GOT3 (cell line): Measurements from ENCODE around the gene MYBL2.

Experiments
- DNase-seq: peaks from one replicate; lab custom pipeline; 2025; ENCODE audit warnings: mixed read lengths; lab: John Stamatoyannopoulos, UW

The MYBL2 gene

GRCh38 chr20:43723735-43724134 lies 56.8 kb downstream of the MYBL2 start:
- DNase-seq = no peak

- DNase-seq = no peak
Measured at GRCh38 chr20:43724383-43724782, 57.5 kb downstream of the MYBL2 start.

GRCh38 chr20:43725666-43726065 lies 58.8 kb downstream of the MYBL2 start:
- no peak for DNase-seq

- DNase-seq = no peak
Measured at GRCh38 chr20:43726333-43726732, 59.4 kb downstream of the MYBL2 start.

GRCh38 chr20:43726811-43727338 lies 60.0 kb downstream of the MYBL2 start, which contains the start of gene GTSF1L:
GTSF1L (minus strand) TSS chr20:43727002; CDS start chr20:43726694, 308 bp downstream.
- no peak for DNase-seq

DNA sequence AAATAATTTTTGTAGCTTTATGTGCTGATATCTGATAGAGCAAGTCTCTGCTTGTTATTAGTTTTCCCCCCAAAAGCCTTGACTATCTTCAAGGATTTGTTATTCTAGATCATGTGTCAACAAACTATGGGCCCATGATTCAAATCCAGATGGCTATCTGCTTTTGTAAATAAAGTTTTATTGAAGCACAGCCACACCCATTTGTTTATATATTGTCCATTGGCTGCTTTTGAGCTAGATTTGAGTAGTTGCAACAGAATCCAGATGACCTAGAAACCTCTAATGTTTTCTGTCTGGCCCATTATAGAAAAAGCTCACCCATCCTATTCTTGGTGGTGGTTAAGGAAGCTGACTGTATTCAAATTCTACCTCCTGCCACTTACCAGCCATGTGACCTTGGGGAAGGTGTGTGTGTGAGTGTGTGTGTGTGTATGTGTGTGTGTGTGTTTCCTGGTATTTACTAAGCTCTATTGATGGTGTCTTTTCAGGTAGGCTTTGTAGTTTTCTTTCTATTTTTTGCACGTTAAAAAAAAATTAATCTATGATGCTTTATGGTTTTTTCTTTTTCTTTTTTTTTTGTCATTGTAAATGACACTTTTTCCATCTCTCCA lies 61.2 kb downstream of the MYBL2 start:
- no peak for DNase-seq

- DNase-seq = no peak
Measured at GRCh38 chr20:43728686-43729255, 61.9 kb downstream of the MYBL2 start.

- no peak for DNase-seq
Measured at GRCh38 chr20:43731469-43731868, 64.6 kb downstream of the MYBL2 start.

DNA sequence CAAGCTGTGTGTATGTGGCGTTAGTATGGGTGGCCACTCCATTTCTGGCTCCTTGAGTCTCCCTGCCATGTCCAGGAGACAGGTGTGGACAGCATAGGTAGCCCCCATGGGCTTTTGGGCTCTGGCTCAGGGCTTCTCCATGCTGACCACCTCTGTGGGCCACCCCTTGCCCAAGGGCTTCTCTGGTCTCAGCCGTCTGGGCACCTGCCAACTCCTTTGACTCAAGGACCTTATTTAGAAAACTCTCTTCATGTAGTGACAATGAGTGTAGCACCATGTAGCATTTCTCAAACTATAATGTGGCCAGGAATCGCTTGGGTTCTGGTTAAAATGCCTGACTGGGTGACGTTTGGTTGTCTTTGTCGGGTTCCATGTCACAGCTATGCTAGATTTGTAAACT lies 65.0 kb downstream of the MYBL2 start:
- DNase-seq = no peak

DNA sequence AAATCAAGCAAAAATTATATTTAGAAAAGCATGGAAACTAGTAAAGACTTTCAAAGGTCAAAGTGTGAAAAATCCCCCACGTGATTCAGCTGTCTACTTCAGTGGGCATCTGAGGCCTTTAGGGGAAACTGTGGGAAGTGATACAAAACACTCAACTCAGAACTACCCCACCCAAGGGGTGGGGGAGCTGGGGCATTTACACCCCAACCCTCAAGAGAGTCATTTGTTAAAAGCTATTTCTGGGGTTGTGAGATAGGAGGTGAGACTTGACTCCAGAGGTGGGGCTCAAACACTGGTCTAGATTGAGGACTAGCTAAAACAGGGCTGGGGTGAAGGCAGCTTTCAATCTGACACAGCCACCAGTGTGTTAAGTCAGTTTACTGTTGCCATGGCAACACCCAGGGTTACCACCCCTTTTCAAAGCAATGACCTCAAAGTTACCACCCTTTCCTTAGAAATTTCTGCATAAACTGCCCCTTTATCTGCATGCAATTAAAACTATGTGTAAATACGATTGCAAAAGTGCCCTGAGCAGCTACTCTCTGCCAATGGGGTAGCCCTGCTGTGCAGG lies 69.8 kb downstream of the MYBL2 start:
- no peak for DNase-seq

DNA sequence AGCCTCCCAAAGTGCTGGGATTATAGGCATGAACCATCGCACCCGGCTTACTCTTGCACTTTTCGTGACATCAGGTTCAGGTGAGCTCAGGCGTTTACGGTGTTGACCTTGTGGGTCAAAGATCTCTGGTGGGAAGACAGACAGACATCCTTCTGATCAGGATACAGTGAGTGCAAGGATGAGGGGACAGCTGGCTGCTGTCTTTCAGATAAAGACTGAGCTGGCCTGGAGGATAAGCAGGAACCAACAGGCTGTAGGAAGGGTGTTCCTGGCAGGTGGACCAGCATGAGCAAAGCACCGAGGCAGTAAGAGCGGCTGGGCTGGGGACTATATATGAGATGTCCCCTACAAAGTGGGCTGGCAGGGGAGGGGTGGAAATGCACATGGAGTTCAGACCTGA lies 71.0 kb downstream of the MYBL2 start:
- DNase-seq = no peak

- no peak for DNase-seq
Measured at GRCh38 chr20:43739148-43739749, 72.3 kb downstream of the MYBL2 start.

- DNase-seq = no peak
Measured at GRCh38 chr20:43740642-43741041, 73.7 kb downstream of the MYBL2 start.

- no peak for DNase-seq
Measured at GRCh38 chr20:43744151-43744611, 77.3 kb downstream of the MYBL2 start.

DNA sequence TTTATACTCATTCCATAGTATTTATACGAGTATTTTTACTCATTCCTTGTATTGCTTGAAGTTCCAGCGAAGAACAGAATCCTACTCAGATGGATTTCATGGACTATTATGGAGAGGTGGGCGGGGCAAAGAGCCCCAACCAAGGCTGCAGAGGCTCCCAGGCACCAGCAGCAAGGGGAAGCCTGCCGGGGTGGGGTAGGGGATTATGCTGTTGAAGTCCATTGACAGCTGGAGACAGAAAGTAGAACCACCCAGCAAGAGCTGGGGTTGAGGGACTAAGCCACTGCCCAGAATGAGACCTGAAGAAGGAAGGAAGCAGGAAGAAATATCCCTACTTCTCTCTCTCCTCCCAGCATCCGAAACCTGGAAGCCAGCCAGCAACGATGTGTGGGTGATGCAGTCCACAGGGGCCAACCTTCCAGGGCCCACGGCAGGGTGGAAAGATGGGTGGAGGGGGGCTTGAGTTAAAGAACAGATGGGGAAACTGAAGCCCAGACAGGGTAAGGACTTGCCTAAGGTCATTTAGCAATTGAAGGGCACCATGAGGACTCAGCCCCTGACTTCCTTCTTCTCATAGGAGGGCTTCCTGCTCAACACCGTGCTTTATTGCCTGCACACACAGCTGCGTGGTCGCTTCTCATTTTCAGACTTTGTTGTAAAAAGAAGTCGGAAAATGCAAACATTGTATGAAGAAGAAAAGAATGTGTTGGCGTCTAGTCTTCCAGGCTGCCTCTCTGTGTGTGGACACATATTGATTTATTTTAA lies 78.2 kb downstream of the MYBL2 start:
- no peak for DNase-seq

- no peak for DNase-seq
Measured at GRCh38 chr20:43746344-43747137, 79.6 kb downstream of the MYBL2 start.

DNA sequence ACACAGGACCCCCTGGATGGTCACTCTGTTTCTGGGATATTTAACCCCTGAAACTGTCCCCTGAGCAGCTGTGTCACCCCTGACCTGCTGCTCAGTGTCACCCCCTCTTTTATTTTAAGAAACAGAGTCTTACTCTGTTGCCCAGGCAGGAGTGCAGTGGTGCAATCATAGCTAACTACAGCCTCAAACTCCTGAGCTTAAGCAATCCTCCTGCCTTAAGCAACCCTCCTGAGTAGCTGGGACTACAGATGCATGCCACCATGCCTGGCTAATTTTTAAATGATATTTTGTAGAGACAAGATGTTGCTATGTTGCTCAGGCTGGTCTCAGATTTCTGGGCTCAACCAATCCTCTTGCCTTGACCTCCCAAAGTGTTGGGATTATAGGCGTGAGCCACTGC lies 81.4 kb downstream of the MYBL2 start:
- no peak for DNase-seq

DNA sequence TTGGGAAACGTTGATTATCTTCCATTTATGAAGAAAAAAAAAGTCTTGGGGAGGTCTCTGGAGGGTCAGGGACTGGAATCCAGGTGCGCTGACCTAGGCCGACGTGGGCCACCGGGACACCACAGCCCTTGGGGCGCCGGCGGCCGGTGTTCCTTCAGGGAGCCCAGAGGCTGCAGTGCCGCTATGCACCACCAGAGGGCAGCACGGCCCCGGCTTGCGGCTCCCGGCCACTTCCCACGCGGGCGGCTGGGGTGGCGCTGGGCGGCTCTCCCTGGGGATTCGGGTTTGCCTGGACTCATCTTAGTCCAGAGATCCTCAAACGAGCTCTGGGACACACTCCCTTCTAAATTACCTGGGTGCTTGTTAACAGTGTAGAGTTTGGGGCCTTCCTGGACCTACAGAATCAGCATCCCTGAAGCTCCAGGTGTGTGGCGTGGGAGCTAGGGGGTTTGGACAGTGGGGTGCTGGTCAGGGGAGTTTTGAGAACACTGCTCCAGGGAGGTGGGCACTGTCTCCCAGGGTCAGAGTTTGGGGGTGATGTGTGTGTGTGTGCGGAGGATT lies 82.9 kb downstream of the MYBL2 start:
- DNase-seq = peak; percentile 52

DNA sequence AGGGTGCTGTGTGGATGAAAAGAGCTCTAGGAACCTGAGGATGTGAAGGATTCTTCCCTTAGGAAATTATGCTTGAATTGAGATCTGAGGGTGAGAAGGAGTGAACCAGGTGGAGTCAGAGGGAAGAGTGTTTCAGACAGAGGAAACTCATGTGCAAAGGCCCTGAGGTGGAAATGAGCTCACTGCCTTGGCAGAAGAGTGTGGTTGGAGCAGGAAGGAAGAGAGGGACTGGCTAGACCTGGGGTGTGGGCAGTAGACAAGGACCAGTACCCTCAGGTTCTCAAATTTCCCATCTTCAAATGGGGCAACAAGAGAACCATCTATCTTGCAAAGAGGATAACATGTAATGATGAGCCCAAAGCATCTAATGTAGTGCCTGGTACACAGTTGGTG lies 83.9 kb downstream of the MYBL2 start:
- no peak for DNase-seq

DNA sequence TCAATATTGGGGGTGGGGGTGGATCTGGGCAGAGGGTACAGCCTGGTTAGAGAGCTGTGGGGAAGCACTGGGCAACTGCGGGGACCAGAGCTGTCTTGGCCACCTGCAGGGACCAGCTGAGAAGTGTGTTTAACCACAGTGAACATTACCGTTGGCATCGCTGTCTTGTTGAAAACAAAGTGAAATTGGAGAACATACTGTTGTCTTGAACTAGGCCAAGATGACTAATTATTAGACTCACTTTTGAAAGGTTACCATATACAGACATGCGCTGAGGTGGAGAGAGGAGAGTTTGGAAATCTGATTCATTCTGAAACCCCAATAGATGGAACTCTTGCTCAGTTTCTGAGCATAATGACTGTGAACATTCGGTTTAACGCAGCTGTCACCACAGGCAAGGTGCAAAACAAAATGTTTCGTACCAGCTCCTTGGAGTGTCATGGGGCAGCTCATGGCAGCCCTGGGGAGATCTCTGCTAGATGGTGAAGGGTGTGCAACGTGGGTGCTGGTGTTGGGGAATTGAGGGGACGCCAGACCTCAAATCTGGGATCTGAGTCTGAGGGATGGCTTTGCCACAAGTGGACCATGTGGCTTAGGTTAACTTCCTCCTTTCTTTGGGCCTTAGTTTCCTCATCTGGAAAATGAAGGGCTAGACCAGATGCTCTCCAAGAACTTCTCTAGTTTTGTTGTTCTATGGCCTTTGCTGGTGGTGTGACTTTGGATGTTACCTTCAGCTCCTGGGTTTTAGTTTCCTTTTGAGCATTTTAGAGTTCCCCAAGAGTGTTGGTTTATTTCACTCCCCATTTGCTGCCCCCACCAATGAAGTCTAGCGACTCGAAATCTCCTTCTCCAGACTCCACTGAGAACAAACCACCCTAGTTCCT lies 84.5 kb downstream of the MYBL2 start:
- DNase-seq = no peak
